Erythroblast (primary cell): Measurements from ENCODE around the gene CTNNA2.

Source experiments
- GATA1 ChIP-seq: IDR thresholded peaks from 2 replicates; pipeline ENCODE4 v1.6.1; 2011; ENCODE audit warnings: low read depth, mild to moderate bottlenecking, control low read depth, low read length, moderate library complexity
- POLR2A ChIP-seq: IDR thresholded peaks from 2 replicates; pipeline ENCODE4 v1.6.1; 2011; ENCODE audit warnings: mild to moderate bottlenecking, low read length

DNA sequence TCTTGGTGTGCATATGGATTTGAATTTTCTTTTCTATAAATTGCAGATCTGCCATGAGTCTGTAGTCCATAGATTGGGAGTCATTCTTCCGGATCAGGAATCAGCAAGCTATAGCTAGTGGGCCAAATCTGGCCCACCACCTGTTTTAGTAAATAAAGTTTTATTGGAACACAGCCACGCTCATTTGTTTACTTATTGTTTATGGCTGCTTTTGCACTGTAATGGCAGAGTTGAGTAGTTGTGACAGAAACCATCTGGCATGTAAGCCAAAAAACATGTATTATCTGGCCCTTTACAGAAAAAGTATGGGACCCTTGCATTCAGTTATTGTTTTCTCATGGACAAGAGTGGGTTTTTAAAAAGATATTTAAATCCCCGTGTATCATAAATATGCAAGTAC lies 600.5 kb downstream of the CTNNA2 start:
- TF ChIP-seq POLR2A (no peak), GATA1 (no peak)
